HG02798 (cell line): Measurements from ENCODE around the gene TBC1D14.
A peak's percentile ranks its signal among the peaks of the same experiment; 100 is the strongest.

Experiments used
- ATAC-seq: cut with Tn5 transposase; IDR thresholded peaks from one replicate; pipeline ENCODE4 v1.9.1; 2021; ENCODE audit warnings: mild to moderate bottlenecking; ENCODE audit not compliant: unreplicated experiment, poor library complexity

Gene TBC1D14

GRCh38 chr4:6926681-6927478 lies 17.3 kb downstream of the TBC1D14 start:
- ATAC-seq, result no peak

GRCh38 chr4:6928081-6928480 lies 18.5 kb downstream of the TBC1D14 start:
- ATAC-seq, result no peak

- ATAC-seq, result no peak
These were observed 19.7 kb downstream of the TBC1D14 start for GRCh38 chr4:6929339-6929811.

GRCh38 chr4:6929812-6930464 lies 20.3 kb downstream of the TBC1D14 start:
- ATAC-seq, result no peak

- ATAC-seq, result no peak
These were observed 22.8 kb downstream of the TBC1D14 start for GRCh38 chr4:6932475-6932874.

- no peak for ATAC-seq
These were observed 23.3 kb downstream of the TBC1D14 start for GRCh38 chr4:6932918-6933317.

- no peak for ATAC-seq
These were observed 24.2 kb downstream of the TBC1D14 start for GRCh38 chr4:6933691-6934430.

- ATAC-seq, result no peak
These were observed 26.3 kb downstream of the TBC1D14 start for GRCh38 chr4:6935965-6936364.

- no peak for ATAC-seq
These were observed 27.6 kb downstream of the TBC1D14 start for GRCh38 chr4:6937201-6937600.

- no peak for ATAC-seq
These were observed 28.1 kb downstream of the TBC1D14 start for GRCh38 chr4:6937754-6938153.

- ATAC-seq, result no peak
These were observed 28.6 kb downstream of the TBC1D14 start for GRCh38 chr4:6938237-6938636.

- ATAC-seq, result no peak
These were observed 29.1 kb downstream of the TBC1D14 start for GRCh38 chr4:6938647-6939271.

- no peak for ATAC-seq
These were observed 30.4 kb downstream of the TBC1D14 start for GRCh38 chr4:6939761-6940743.

- no peak for ATAC-seq
These were observed 31.1 kb downstream of the TBC1D14 start for GRCh38 chr4:6940744-6941137.

GRCh38 chr4:6941796-6942195 lies 32.2 kb downstream of the TBC1D14 start:
- ATAC-seq, result no peak

- ATAC-seq, result peak; percentile 72
These were observed 32.7 kb downstream of the TBC1D14 start for GRCh38 chr4:6942238-6942800.

- ATAC-seq, result no peak
These were observed 33.6 kb downstream of the TBC1D14 start for GRCh38 chr4:6943012-6943884.

- no peak for ATAC-seq
These were observed 34.2 kb downstream of the TBC1D14 start for GRCh38 chr4:6943885-6944225.
